HEK293 (cell line): ENCODE measurements around the gene MEG3.

ENCODE experiments used
- CTCF ChIA-PET: fragments of 350-600 bp; formaldehyde crosslinking; extraction: SDS; loops from one replicate; lab custom pipeline; 2021; ENCODE audit warnings: antibody characterized with exemption; lab: Yijun Ruan, JAX
- POLR2A ChIA-PET: fragments of 300-600 bp; formaldehyde crosslinking; extraction: SDS; loops from one replicate; lab custom pipeline; 2020; ENCODE audit warnings: antibody characterized with exemption, inconsistent platforms; lab: Yijun Ruan, JAX
- H3K27ac ChIP-seq: fragments of 200-500 bp; sonication (Bioruptor generic); 2 replicates; pipeline ENCODE4 v1.5.1; 2014; ENCODE audit warnings: low read depth, low read length, control low read depth, inconsistent platforms; ENCODE audit errors: extremely low read depth
- H3K36me3 ChIP-seq, 2 experiments: fragments of 200-500 bp in 1 of 2; sonication (Bioruptor generic) in 1 of 2; 1 replicate in 1 of 2; 2 replicates in 1 of 2; pipeline ENCODE4 v1.5.1; 2014 to 2017; ENCODE audit warnings: inconsistent platforms in 2 of 2, low read length in 2 of 2; ENCODE audit not compliant: control insufficient read depth in 2 of 2, insufficient read depth in 1 of 2
- H3K4me1 ChIP-seq: fragments of 200-500 bp; sonication (Bioruptor generic); 2 replicates; pipeline ENCODE4 v1.5.1; 2014; ENCODE audit warnings: mild to moderate bottlenecking, low read length, inconsistent platforms; ENCODE audit not compliant: control insufficient read depth, insufficient read depth
- H3K4me3 ChIP-seq: 2 replicates; pipeline ENCODE4 v1.5.1; 2011; ENCODE audit warnings: low read depth, mild to moderate bottlenecking, control low read depth, low read length, moderate library complexity
- H3K9me3 ChIP-seq: fragments of 200-500 bp; sonication (Bioruptor generic); 2 replicates; pipeline ENCODE4 v1.5.1; 2014; ENCODE audit warnings: low read depth, low read length, inconsistent platforms; ENCODE audit not compliant: control insufficient read depth, insufficient read depth
- EGR2 ChIP-seq: fragments of 450-650 bp; formaldehyde crosslinking; IDR thresholded peaks from 2 replicates; pipeline ENCODE4 v1.5.1; 2016; ENCODE audit warnings: low read depth, missing biosample characterization, missing genetic modification characterization
- HOXD13 ChIP-seq: sonication (generic); formaldehyde crosslinking; IDR thresholded peaks from 2 replicates; pipeline ENCODE4 v1.8.0; 2022; ENCODE audit warnings: missing genetic modification reagents, borderline replicate concordance
- PRDM2 ChIP-seq: fragments of 450-650 bp; formaldehyde crosslinking; IDR thresholded peaks from 2 replicates; pipeline ENCODE4 v1.5.1; 2016; ENCODE audit warnings: missing biosample characterization, missing genetic modification characterization, borderline replicate concordance
- SETDB1 ChIP-seq: IDR thresholded peaks from one replicate; pipeline ENCODE4 v1.6.1; 2017; ENCODE audit warnings: mild to moderate bottlenecking, low read length, moderate library complexity, mixed read lengths; ENCODE audit not compliant: insufficient read length
- SP2 ChIP-seq: fragments of 450-650 bp; formaldehyde crosslinking; IDR thresholded peaks from 2 replicates; pipeline ENCODE4 v1.5.1; 2016; ENCODE audit warnings: missing biosample characterization, missing genetic modification characterization
- WT1 ChIP-seq: fragments of 450-650 bp; formaldehyde crosslinking; IDR thresholded peaks from 2 replicates; pipeline ENCODE4 v1.5.1; 2016; ENCODE audit warnings: missing biosample characterization, missing genetic modification characterization
- YY2 ChIP-seq: fragments of 450-650 bp; formaldehyde crosslinking; IDR thresholded peaks from 2 replicates; pipeline ENCODE4 v1.5.1; 2016; ENCODE audit warnings: missing biosample characterization, missing genetic modification characterization
- ZBTB6 ChIP-seq: fragments of 450-650 bp; formaldehyde crosslinking; IDR thresholded peaks from 2 replicates; pipeline ENCODE4 v1.5.1; 2017; ENCODE audit warnings: missing biosample characterization, missing genetic modification characterization
- ZEB2 ChIP-seq: fragments of 450-650 bp; formaldehyde crosslinking; IDR thresholded peaks from 2 replicates; pipeline ENCODE4 v1.5.1; 2016; ENCODE audit warnings: missing biosample characterization, missing genetic modification characterization
- ZNF10 ChIP-seq: fragments of 450-650 bp; formaldehyde crosslinking; IDR thresholded peaks from 2 replicates; pipeline ENCODE4 v1.5.1; 2017; ENCODE audit warnings: missing biosample characterization, missing genetic modification characterization
- ZNF121 ChIP-seq: fragments of 450-650 bp; formaldehyde crosslinking; IDR thresholded peaks from 2 replicates; pipeline ENCODE4 v1.5.1; 2016; ENCODE audit warnings: missing biosample characterization, missing genetic modification characterization
- ZNF133 ChIP-seq: fragments of 450-650 bp; formaldehyde crosslinking; IDR thresholded peaks from 2 replicates; pipeline ENCODE4 v1.5.1; 2016; ENCODE audit warnings: missing biosample characterization, missing genetic modification characterization
- ZNF138 ChIP-seq: fragments of 450-650 bp; formaldehyde crosslinking; IDR thresholded peaks from 2 replicates; pipeline ENCODE4 v1.5.1; 2016; ENCODE audit warnings: missing biosample characterization, missing genetic modification characterization, borderline replicate concordance
- ZNF202 ChIP-seq: fragments of 450-650 bp; formaldehyde crosslinking; IDR thresholded peaks from 2 replicates; pipeline ENCODE4 v1.5.1; 2016; ENCODE audit warnings: missing biosample characterization, missing genetic modification characterization, borderline replicate concordance
- ZNF26 ChIP-seq: fragments of 450-650 bp; formaldehyde crosslinking; IDR thresholded peaks from 2 replicates; pipeline ENCODE4 v1.5.1; 2016; ENCODE audit warnings: missing biosample characterization, missing genetic modification characterization
- ZNF341 ChIP-seq: fragments of 450-650 bp; formaldehyde crosslinking; IDR thresholded peaks from 2 replicates; pipeline ENCODE4; 2016; ENCODE audit warnings: low read depth, missing biosample characterization, missing genetic modification characterization
- ZNF394 ChIP-seq: fragments of 450-650 bp; formaldehyde crosslinking; IDR thresholded peaks from 2 replicates; pipeline ENCODE4 v1.5.1; 2016; ENCODE audit warnings: missing biosample characterization, missing genetic modification characterization, mild to moderate bottlenecking, moderate library complexity, borderline replicate concordance
- ZNF624 ChIP-seq: fragments of 450-650 bp; formaldehyde crosslinking; IDR thresholded peaks from 2 replicates; pipeline ENCODE4 v1.5.1; 2017; ENCODE audit warnings: missing biosample characterization, missing genetic modification characterization
- ZNF777 ChIP-seq: fragments of 450-650 bp; formaldehyde crosslinking; IDR thresholded peaks from 2 replicates; pipeline ENCODE4 v1.5.1; 2017; ENCODE audit warnings: missing biosample characterization, missing genetic modification characterization, borderline replicate concordance

The MEG3 gene

GRCh38 chr14:100875126-100875525, 49.2 kb downstream of the MEG3 start:
- Histone ChIP-seq H3K9me3 (no peaks in the 10 kb centered on the region), H3K4me1 (no peaks in the 10 kb centered on the region), H3K27ac (no peak overlapping the region), H3K36me3 (no peaks in the 10 kb centered on the region), H3K4me3 (no peak overlapping the region)
- TF ChIP-seq ZNF777 (tag by site-specific recombination) (no peak), SETDB1 (no peak), ZNF202 (tag by site-specific recombination) (no peak), ZNF138 (tag by site-specific recombination) (no peak), YY2 (tag by site-specific recombination) (no peak), ZNF341 (no peak), PRDM2 (tag by site-specific recombination) (no peak), ZNF624 (tag by site-specific recombination) (no peak), ZNF10 (tag by site-specific recombination) (no peak), ZBTB6 (tag by site-specific recombination) (no peak), SP2 (tag by site-specific recombination) (no peak), ZNF133 (tag by site-specific recombination) (no peak), ZNF394 (tag by site-specific recombination) (no peak), ZNF121 (tag by site-specific recombination) (no peak), WT1 (no peak), EGR2 (tag by site-specific recombination) (no peak), ZNF26 (tag by site-specific recombination) (no peak), ZEB2 (tag by site-specific recombination) (no peak), HOXD13 (CRISPR knock-in tag) (no peak)
- ChIA-PET CTCF (no interaction called here), POLR2A (no interaction called here)
